Osteocyte (in vitro differentiated cells): ENCODE measurements around the gene TM7SF2. TPM values are rescaled to one million over a fixed set of nuclear protein-coding genes. Genes with fewer than 3 reads are reported as not detected.

Experiments
- DNase-seq: peaks from one replicate; pipeline ENCODE4 v3.0.0; 2021; ENCODE audit warnings: mixed read lengths; ENCODE audit not compliant: unreplicated experiment; ENCODE audit errors: extremely low spot score
- H3K27ac Mint-ChIP-seq: one replicate; pipeline ENCODE4 v1.8.0; 2021; ENCODE audit warnings: mild to moderate bottlenecking, mixed read lengths; ENCODE audit not compliant: unreplicated experiment
- H3K27me3 Mint-ChIP-seq: one replicate; pipeline ENCODE4 v1.8.0; 2021; ENCODE audit warnings: mixed read lengths; ENCODE audit not compliant: unreplicated experiment
- H3K36me3 Mint-ChIP-seq: one replicate; pipeline ENCODE4 v1.8.0; 2021; ENCODE audit warnings: mixed read lengths; ENCODE audit not compliant: unreplicated experiment
- H3K4me1 Mint-ChIP-seq: one replicate; pipeline ENCODE4 v1.8.0; 2021; ENCODE audit warnings: mixed read lengths; ENCODE audit not compliant: unreplicated experiment
- H3K4me3 Mint-ChIP-seq: one replicate; pipeline ENCODE4 v1.8.0; 2021; ENCODE audit warnings: mild to moderate bottlenecking, moderate library complexity, mixed read lengths; ENCODE audit not compliant: unreplicated experiment
- H3K9me3 Mint-ChIP-seq: one replicate; pipeline ENCODE4 v1.8.0; 2021; ENCODE audit warnings: mixed read lengths; ENCODE audit not compliant: unreplicated experiment
- total RNA-seq: library from RNA; stranded (reverse); gene quantifications from 2 replicates; pipeline ENCODE4 v1.2.1, GENCODE V29; 2021
- TF ChIP-seq, protein P1 (sequence below): fragments of 200-600 bp; sonication (generic); IDR thresholded peaks from 2 replicates; pipeline ENCODE4 v1.5.0; 2021; ENCODE audit warnings: antibody characterized with exemption, mild to moderate bottlenecking, moderate library complexity

The TM7SF2 gene
- total RNA-seq, 1 donor from 2014 or later, result 13.6 TPM

DNA sequence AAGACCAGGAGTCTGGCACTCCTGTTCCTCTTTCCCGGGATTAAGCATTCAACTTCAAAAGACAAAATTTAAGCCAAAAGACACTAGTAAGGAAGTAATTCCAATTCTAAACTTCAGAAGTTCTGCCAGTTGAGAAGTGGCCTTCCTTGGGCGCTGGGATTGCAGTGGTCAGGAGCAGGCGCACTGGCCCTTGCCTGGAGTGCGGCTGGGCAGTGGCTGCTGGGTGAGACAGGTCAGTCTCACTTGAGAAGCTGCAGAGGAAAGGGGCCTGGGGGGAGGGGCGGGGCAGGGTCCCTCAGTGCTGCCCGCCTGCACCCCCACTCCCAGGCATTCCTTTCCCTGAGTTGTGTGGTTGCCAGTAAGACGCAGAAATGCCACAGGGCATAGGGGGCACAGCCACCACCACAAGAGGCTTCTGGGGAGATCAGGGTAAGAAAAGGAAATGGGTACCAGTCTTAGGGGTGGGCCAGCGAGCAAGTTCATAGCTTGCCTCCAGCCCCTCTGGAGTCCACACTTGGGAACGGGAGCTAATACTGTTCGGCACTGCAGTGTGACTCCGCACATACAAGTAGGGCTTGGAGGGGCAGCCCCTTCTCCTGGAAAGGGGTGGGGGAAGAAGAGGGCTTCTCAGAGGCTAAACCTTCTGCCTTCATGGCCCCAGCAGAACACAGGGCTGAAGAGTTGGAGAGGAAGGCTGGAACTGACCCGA lies 16.0 kb downstream of the TM7SF2 start:
- no peak overlapping the region for H3K4me3 Mint-ChIP-seq
- H3K27ac Mint-ChIP-seq, result no peak overlapping the region
- H3K9me3 Mint-ChIP-seq, result no peaks in the 10 kb centered on the region
- no peak for DNase-seq
- TF ChIP-seq, protein P1, sequence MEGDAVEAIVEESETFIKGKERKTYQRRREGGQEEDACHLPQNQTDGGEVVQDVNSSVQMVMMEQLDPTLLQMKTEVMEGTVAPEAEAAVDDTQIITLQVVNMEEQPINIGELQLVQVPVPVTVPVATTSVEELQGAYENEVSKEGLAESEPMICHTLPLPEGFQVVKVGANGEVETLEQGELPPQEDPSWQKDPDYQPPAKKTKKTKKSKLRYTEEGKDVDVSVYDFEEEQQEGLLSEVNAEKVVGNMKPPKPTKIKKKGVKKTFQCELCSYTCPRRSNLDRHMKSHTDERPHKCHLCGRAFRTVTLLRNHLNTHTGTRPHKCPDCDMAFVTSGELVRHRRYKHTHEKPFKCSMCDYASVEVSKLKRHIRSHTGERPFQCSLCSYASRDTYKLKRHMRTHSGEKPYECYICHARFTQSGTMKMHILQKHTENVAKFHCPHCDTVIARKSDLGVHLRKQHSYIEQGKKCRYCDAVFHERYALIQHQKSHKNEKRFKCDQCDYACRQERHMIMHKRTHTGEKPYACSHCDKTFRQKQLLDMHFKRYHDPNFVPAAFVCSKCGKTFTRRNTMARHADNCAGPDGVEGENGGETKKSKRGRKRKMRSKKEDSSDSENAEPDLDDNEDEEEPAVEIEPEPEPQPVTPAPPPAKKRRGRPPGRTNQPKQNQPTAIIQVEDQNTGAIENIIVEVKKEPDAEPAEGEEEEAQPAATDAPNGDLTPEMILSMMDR, result no peak
- peaks cover 12% of the 10 kb centered on the region for H3K4me1 Mint-ChIP-seq
- no peaks in the 10 kb centered on the region for H3K27me3 Mint-ChIP-seq
- H3K36me3 Mint-ChIP-seq, result peaks cover 15% of the 10 kb centered on the region

DNA sequence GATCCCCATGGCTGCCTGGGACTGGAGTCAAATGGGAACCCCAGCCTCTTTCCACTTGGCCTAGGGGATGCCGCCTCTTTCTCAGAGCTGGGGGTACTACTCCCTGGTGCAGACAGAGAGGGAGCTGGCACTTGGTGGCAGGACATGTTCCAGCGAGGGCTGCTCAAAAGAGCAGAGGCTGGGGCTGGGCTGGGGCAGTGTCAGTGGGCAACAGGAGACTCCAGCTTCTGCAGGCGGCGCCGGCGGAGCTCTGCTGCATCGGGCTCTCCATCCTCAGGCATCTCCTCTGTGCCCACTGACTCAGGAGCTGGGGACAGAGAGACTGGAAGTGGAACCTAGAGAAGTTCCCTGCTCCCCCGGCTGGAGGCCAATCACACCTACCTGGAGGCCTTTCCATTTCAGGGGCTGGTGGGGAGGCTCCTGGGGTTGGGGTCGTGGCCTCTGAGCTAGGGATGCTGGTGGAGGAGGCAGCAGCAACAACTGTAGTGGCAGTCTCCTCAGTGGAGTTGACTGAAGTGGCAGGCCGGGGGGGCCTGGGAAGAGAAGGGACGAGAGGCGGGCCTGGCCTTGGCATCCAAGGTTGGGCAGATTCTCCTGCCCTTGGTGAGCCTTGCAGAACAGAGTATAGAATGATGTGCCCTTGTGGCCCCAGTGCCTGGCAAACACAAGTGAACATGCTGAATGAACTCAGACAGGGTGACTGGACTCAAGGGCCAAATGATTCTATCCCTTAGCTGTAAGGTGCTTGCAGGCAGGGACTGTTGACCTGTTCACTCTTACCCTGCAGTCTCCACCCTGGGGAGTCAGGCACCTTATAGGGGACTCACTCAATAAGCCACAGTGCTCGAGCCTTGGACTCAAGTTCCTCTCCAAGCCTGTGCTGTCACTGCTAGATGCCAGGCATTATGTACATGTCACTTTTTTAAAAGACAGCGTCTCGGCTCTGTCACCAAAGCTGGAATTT lies 16.8 kb downstream of the TM7SF2 start:
- no peaks in the 10 kb centered on the region for H3K9me3 Mint-ChIP-seq
- DNase-seq, result no peak
- H3K36me3 Mint-ChIP-seq, result peaks cover 15% of the 10 kb centered on the region
- no peak overlapping the region for H3K4me3 Mint-ChIP-seq
- no peaks in the 10 kb centered on the region for H3K27me3 Mint-ChIP-seq
- TF ChIP-seq, protein P1, result no peak
- H3K27ac Mint-ChIP-seq, result no peak overlapping the region
- H3K4me1 Mint-ChIP-seq, result peaks cover 15% of the 10 kb centered on the region

DNA sequence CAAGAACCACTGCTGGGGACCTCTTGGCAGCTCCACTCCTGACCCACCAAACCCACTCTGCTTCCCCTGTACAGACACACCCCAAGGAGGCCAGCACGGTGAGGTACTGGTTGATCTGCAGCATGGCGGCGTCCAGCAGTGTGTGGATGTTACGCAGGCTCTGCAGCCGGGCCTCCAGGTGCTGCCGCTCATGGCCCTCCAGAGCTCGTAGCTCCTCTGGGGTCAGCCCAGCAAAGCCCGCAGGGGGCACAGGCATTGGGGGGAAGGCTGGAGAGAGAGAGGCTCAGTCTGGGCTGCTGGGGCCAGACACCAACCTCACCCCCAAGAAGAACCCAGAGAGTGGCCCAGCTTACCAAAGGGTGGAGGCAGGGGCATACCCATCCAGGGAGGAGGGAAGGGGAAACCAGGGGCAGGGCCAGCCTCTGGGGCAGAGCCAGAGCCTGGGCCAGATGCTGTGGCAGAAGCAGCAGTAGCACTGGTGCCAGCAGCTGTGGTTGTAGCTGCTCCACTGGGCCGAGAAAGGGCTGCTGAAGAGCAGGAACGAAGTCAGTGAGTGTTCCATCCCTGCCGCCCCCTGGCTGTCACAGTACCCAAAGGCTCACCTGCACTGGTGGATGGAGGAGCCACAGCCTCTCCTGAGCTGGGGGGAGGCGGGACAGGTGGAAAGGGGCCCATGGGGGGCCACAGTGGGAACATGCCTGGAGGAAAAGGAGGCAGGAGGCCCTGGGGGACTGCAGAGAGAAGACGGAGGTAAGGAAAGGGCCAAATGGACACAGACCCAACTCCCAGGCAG lies 18.2 kb downstream of the TM7SF2 start:
- H3K36me3 Mint-ChIP-seq, result peaks cover 12% of the 10 kb centered on the region
- peak; percentile 82 for DNase-seq
- no peaks in the 10 kb centered on the region for H3K27me3 Mint-ChIP-seq
- TF ChIP-seq, protein P1, result no peak
- H3K27ac Mint-ChIP-seq, result no peak overlapping the region
- H3K4me1 Mint-ChIP-seq, result peaks cover 13% of the 10 kb centered on the region
- H3K4me3 Mint-ChIP-seq, result no peak overlapping the region
- H3K9me3 Mint-ChIP-seq, result no peaks in the 10 kb centered on the region

GRCh38 chr11:65130631-65131416 lies 19.2 kb downstream of the TM7SF2 start:
- Mint-ChIP-seq H3K36me3 (peaks cover 12% of the 10 kb centered on the region), H3K27ac (no peak overlapping the region), H3K4me3 (no peak overlapping the region), H3K4me1 (peaks cover 19% of the 10 kb centered on the region), H3K9me3 (no peaks in the 10 kb centered on the region), H3K27me3 (no peaks in the 10 kb centered on the region)
- TF ChIP-seq, protein P1, result no peak
- DNase-seq, result peak; percentile 84
